Endodermal cell (in vitro differentiated cells): ENCODE results near the gene ZMYND12. TPM values are rescaled to one million over a fixed set of nuclear protein-coding genes. Genes with fewer than 3 reads are reported as not detected.

ENCODE experiments used
- DNase-seq: peaks from one replicate; pipeline ENCODE4 v3.0.0-alpha.2; 2017
- H3K27ac ChIP-seq: 2 replicates; pipeline ENCODE4 v1.5.1; 2013; ENCODE audit warnings: mild to moderate bottlenecking, low read depth, low read length, moderate library complexity
- H3K27me3 ChIP-seq: 2 replicates; pipeline ENCODE4 v1.6.1; 2013; ENCODE audit warnings: mild to moderate bottlenecking, low read length, moderate library complexity; ENCODE audit not compliant: insufficient read depth, control insufficient read depth, poor library complexity, severe bottlenecking
- H3K36me3 ChIP-seq: 2 replicates; pipeline ENCODE4 v1.7.0; 2013; ENCODE audit warnings: mild to moderate bottlenecking, low read length, moderate library complexity; ENCODE audit not compliant: control insufficient read depth, insufficient read depth
- H3K4me1 ChIP-seq: one replicate; pipeline ENCODE4 v1.7.0; 2013; ENCODE audit warnings: low read length; ENCODE audit not compliant: control insufficient read depth, insufficient read depth
- H3K4me3 ChIP-seq: 2 replicates; pipeline ENCODE4 v1.5.1; 2013; ENCODE audit warnings: mild to moderate bottlenecking, low read length, moderate library complexity
- H3K9ac ChIP-seq: 2 replicates; pipeline ENCODE4 v1.6.1; 2013; ENCODE audit warnings: mild to moderate bottlenecking, low read length, moderate library complexity; ENCODE audit not compliant: poor library complexity, severe bottlenecking; ENCODE audit errors: extremely low read depth
- H3K9me3 ChIP-seq: 2 replicates; pipeline ENCODE4 v1.6.1; 2013; ENCODE audit warnings: mild to moderate bottlenecking, low read length, moderate library complexity; ENCODE audit not compliant: control insufficient read depth
- H3K27ac Mint-ChIP-seq: 2 replicates; pipeline ENCODE4 v1.8.0; 2020; ENCODE audit warnings: mixed read lengths
- H3K27me3 Mint-ChIP-seq: 2 replicates; pipeline ENCODE4 v1.8.0; 2021; ENCODE audit warnings: mild to moderate bottlenecking, mixed read lengths; ENCODE audit not compliant: insufficient read depth
- H3K36me3 Mint-ChIP-seq: 2 replicates; pipeline ENCODE4 v1.8.0; 2020; ENCODE audit warnings: low read depth, mixed read lengths
- H3K4me1 Mint-ChIP-seq: 2 replicates; pipeline ENCODE4 v1.8.0; 2020; ENCODE audit warnings: mixed read lengths
- H3K4me3 Mint-ChIP-seq: 2 replicates; pipeline ENCODE4 v1.8.0; 2020; ENCODE audit warnings: mild to moderate bottlenecking, moderate library complexity, mixed read lengths
- H3K9me3 Mint-ChIP-seq: 2 replicates; pipeline ENCODE4 v1.8.0; 2020; ENCODE audit warnings: mild to moderate bottlenecking, mixed read lengths
- WGBS, 2 experiments: methylation state at CpG; one replicate each; pipeline versions ENCODE4 v1.1.5 to v1.1.7; 2013; ENCODE audit warnings: missing lambda C conversion rate in 2 of 2, mixed read lengths in 1 of 2; ENCODE audit not compliant: insufficient coverage in 1 of 2, insufficient read length in 1 of 2; 5-methylcytosine and 5-hydroxymethylcytosine counted together
- total RNA-seq, 2 donors: library from RNA; stranded (reverse); fragmentation: NEBNext Ultra II Directional in 1 of 2; extraction: Animal tissue kit (Norgen Biotek cat#: 25700) in 1 of 2; gene quantifications; 2 replicates in 1 of 2; 3 replicates in 1 of 2; pipeline ENCODE4 v1.2.1, GENCODE V29; 2021
- TF ChIP-seq, protein P1 (sequence below): fragments of 200-600 bp; sonication (generic); conservative IDR thresholded peaks from 2 replicates; pipeline ENCODE4 v1.5.0; 2021; ENCODE audit warnings: antibody characterized with exemption, mild to moderate bottlenecking

The ZMYND12 gene
- total RNA-seq, 2 donors from 2014 or later, result 0.44 to 1.1 TPM

DNA sequence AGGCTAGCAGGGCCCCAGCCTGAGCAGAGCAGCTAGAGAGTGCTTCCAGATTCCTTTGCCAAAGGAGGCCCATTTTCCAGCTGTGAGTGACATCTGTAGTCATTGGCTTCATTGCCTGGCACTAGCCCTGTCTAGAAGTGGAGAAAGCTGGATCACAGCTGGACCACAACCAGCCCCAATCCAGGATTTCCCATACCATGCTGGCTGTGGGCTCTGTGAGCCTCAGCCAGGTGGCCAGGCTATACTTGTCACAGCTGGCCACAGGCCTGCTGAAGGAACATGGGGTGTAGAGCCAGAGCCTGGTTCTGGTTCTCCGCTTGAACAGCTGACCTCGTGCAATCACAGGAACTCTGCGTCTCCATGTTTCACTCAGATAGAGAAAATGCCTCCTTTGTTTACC is 38.7 kb downstream of the ZMYND12 start:
- Mint-ChIP-seq H3K9me3 (no peaks in the 10 kb centered on the region), H3K4me3 (no peak overlapping the region), H3K36me3 (no peaks in the 10 kb centered on the region), H3K4me1 (peaks cover 7% of the 10 kb centered on the region), H3K27me3 (no peaks in the 10 kb centered on the region), H3K27ac (no peak overlapping the region)
- Histone ChIP-seq H3K27me3 (no peaks in the 10 kb centered on the region), H3K4me3 (no peak overlapping the region), H3K36me3 (no peaks in the 10 kb centered on the region), H3K4me1 (no peaks in the 10 kb centered on the region), H3K9me3 (no peaks in the 10 kb centered on the region), H3K9ac (no peak overlapping the region), H3K27ac (no peak overlapping the region)
- TF ChIP-seq, protein P1, sequence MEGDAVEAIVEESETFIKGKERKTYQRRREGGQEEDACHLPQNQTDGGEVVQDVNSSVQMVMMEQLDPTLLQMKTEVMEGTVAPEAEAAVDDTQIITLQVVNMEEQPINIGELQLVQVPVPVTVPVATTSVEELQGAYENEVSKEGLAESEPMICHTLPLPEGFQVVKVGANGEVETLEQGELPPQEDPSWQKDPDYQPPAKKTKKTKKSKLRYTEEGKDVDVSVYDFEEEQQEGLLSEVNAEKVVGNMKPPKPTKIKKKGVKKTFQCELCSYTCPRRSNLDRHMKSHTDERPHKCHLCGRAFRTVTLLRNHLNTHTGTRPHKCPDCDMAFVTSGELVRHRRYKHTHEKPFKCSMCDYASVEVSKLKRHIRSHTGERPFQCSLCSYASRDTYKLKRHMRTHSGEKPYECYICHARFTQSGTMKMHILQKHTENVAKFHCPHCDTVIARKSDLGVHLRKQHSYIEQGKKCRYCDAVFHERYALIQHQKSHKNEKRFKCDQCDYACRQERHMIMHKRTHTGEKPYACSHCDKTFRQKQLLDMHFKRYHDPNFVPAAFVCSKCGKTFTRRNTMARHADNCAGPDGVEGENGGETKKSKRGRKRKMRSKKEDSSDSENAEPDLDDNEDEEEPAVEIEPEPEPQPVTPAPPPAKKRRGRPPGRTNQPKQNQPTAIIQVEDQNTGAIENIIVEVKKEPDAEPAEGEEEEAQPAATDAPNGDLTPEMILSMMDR, result no peak
- no peak for DNase-seq
- 55 to 58% methylated on average over 3 of the region's 3 CpGs for WGBS, 2 experiments

DNA sequence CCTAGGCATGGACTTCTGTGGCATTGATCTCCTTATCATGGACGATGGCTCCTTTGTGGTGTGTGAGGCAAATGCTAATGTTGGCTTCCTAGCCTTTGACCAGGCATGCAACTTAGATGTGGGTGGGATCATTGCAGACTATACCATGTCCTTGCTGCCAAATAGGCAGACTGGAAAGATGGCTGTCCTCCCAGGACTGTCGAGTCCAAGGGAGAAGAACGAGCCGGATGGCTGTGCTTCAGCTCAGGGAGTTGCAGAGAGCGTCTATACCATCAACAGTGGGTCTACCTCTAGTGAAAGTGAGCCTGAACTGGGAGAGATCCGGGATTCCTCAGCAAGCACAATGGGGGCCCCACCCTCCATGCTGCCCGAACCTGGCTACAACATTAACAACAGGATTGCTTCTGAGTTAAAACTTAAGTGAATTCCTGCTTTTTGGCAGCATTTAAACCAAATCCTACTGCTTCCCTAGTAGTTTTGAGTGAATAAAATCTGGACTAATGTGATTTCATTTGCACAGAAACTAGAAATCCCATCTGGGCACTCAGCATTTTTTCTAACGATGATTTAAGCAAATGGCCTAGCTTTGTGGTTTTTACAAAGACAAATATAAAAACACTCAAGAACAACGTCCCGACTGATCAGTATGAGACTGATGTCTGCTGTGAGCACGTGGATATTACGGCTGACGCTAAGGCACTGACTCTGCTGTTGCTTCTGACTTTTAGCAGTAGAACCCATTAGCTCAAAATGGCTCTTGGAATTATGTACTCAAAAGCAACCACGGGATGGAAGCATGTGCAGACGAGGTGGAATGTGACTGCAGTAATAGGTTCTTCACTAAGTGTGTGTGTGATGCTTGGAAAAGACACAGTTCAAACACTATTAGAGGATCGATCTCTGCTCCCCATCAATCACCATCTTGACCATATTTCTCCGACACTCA is 41.0 kb downstream of the ZMYND12 start:
- 92 to 93% methylated on average over 16 to 17 of the region's 17 CpGs for WGBS, 2 experiments
- Histone ChIP-seq H3K27me3 (no peaks in the 10 kb centered on the region), H3K4me1 (no peaks in the 10 kb centered on the region), H3K4me3 (no peak overlapping the region), H3K9me3 (no peaks in the 10 kb centered on the region), H3K36me3 (no peaks in the 10 kb centered on the region), H3K27ac (no peak overlapping the region), H3K9ac (no peak overlapping the region)
- DNase-seq, result no peak
- H3K4me3 Mint-ChIP-seq, result no peak overlapping the region
- no peak overlapping the region for H3K27ac Mint-ChIP-seq
- TF ChIP-seq, protein P1, result no peak
- peaks cover 1% of the 10 kb centered on the region for H3K4me1 Mint-ChIP-seq
- no peaks in the 10 kb centered on the region for H3K36me3 Mint-ChIP-seq
- no peaks in the 10 kb centered on the region for H3K27me3 Mint-ChIP-seq
- no peaks in the 10 kb centered on the region for H3K9me3 Mint-ChIP-seq

DNA sequence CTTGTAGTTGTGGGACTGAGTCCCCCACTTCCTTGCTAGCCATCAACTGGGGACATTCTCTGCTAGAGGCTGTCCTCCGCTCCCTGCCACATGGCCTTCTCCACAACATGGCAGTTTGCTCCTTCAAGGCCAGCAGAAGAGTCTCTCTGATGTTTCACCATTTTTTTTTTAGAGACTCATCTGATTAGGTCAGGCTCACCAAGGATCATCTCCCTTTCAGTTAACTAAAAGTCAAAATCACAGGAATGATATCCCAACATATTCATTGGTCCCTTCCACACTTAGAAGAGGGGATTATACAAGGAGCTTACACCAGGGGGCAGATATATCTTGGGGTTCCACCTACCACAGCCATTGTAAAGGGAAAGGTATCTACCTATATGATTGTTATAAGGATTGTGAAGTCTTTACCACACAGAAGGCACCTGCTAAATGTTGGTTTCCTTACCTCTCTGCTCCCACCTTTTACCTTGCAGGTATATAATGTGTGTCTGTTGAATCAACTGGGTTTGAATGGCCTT is 51.9 kb downstream of the ZMYND12 start:
- H3K27ac Mint-ChIP-seq, result no peak overlapping the region
- Histone ChIP-seq H3K36me3 (no peaks in the 10 kb centered on the region), H3K27ac (no peak overlapping the region), H3K4me1 (no peaks in the 10 kb centered on the region), H3K9me3 (no peaks in the 10 kb centered on the region), H3K27me3 (no peaks in the 10 kb centered on the region), H3K9ac (no peak overlapping the region), H3K4me3 (no peak overlapping the region)
- no peak for DNase-seq
- no peaks in the 10 kb centered on the region for H3K36me3 Mint-ChIP-seq
- no peaks in the 10 kb centered on the region for H3K9me3 Mint-ChIP-seq
- TF ChIP-seq, protein P1, result peak; percentile 54
- no peaks in the 10 kb centered on the region for H3K27me3 Mint-ChIP-seq
- 83 to 94% methylated on average over 1 of the region's 1 CpG for WGBS, 2 experiments
- no peaks in the 10 kb centered on the region for H3K4me1 Mint-ChIP-seq
- H3K4me3 Mint-ChIP-seq, result no peak overlapping the region
